Omental fat pad (tissue), 4 donors: ENCODE measurements around the gene GPC6. TPM values are rescaled to one million over a fixed set of nuclear protein-coding genes. Genes with fewer than 3 reads are reported as not detected.

Experiments
- ATAC-seq: fragments of 150-250 bp; one replicate; pipeline ENCODE4 v1.9.1; 2016; ENCODE audit warnings: mild to moderate bottlenecking, moderate library complexity; ENCODE audit not compliant: low FRiP score
- DNase-seq: peaks from one replicate; pipeline ENCODE4 v3.0.0-alpha.2; 2019; ENCODE audit warnings: low spot score
- total RNA-seq, 4 donors: library from RNA; depleted of rRNA; stranded (reverse); fragments of >200 nt; gene quantifications; one replicate each; pipeline ENCODE4 v1.1.0, GENCODE V29; 2016
- TF ChIP-seq, protein P1 (sequence below), 3 donors: fragments of 450-650 bp; IDR thresholded peaks; one replicate each; pipeline ENCODE4 v1.5.1; 2016 to 2017; ENCODE audit warnings: antibody characterized with exemption in 3 of 3, mild to moderate bottlenecking in 3 of 3, moderate library complexity in 2 of 3

The GPC6 gene
- total RNA-seq, 4 donors from 2014 or later = 9.2 to 24.4 (median 16.4) TPM

DNA sequence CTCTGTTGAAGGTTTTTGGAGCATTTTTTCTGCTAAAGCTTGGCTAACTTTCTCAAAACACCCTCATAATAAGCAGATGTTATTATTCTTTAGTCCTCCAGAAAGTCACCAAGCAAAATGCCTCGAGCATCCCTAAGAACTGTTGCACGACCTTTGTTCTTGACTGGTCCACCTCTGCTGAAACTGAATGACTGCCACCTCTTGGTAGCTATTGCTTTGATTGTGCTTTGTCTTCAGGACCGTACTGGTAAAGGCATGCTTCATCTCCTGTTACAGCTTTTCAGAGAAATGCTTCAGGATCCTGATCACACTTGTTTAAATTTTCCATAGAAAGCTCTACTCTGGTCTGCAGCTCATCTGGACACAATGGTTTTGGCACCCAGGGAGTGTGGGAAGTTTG, 998.1 kb downstream of the GPC6 start:
- ATAC-seq = no peak
- TF ChIP-seq, protein P1, sequence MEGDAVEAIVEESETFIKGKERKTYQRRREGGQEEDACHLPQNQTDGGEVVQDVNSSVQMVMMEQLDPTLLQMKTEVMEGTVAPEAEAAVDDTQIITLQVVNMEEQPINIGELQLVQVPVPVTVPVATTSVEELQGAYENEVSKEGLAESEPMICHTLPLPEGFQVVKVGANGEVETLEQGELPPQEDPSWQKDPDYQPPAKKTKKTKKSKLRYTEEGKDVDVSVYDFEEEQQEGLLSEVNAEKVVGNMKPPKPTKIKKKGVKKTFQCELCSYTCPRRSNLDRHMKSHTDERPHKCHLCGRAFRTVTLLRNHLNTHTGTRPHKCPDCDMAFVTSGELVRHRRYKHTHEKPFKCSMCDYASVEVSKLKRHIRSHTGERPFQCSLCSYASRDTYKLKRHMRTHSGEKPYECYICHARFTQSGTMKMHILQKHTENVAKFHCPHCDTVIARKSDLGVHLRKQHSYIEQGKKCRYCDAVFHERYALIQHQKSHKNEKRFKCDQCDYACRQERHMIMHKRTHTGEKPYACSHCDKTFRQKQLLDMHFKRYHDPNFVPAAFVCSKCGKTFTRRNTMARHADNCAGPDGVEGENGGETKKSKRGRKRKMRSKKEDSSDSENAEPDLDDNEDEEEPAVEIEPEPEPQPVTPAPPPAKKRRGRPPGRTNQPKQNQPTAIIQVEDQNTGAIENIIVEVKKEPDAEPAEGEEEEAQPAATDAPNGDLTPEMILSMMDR (IDR thresholded peaks at IDR 0.05) = no peak
- no peak for DNase-seq

DNA sequence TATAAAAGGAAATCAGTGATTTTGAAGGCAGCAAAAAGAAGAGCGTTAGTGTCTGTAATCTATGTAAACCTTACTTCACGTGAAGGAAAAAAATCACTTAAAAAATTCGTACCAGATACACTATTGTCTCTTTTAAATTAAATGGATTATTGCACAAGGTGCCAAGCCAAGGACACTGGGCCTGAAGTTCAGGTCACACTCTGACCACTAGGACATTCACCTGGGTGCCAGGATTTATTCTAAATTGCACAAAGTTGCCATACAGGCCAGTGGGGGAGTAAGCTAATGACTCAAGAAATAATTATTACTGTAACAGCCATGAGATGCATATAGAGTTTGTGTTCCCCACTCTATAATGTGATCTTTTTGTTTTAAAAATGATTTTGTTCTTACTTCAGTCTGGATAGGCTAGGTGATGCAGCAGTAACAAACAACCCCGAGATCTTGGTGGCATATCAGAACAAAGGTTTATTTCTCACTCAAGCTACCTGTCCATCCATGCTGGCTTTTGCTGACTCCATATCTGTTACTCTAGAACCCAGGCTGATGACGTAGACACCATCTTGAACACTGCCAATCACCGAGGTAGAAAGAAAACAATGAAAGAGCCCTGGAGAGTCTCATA, 1000.8 kb downstream of the GPC6 start:
- ATAC-seq (no peak), DNase-seq (no peak)
- TF ChIP-seq, protein P1 (IDR thresholded peaks at IDR 0.05) = no peak

GRCh38 chr13:94228763-94229162, 1002.2 kb downstream of the GPC6 start:
- no peak for DNase-seq
- ATAC-seq = no peak

GRCh38 chr13:94232161-94232950, 1005.7 kb downstream of the GPC6 start:
- no peak for DNase-seq
- TF ChIP-seq, protein P1 (IDR thresholded peaks at IDR 0.05) = no peak
- ATAC-seq = no peak

More at GRCh38 chr13:94228763-94229162, 1002.2 kb downstream of the GPC6 start:
- TF ChIP-seq, protein P1 (IDR thresholded peaks at IDR 0.05) = no peak

GRCh38 chr13:94232956-94233355, 1006.3 kb downstream of the GPC6 start:
- ATAC-seq (no peak), DNase-seq (no peak)
- TF ChIP-seq, protein P1 (IDR thresholded peaks at IDR 0.05) = no peak

GRCh38 chr13:94233401-94233800, 1006.8 kb downstream of the GPC6 start:
- peak; percentile 74 for ATAC-seq
- TF ChIP-seq, protein P1 (IDR thresholded peaks at IDR 0.05) = no peak

More at GRCh38 chr13:94233401-94233800, 1006.8 kb downstream of the GPC6 start:
- peak; percentile 27 for DNase-seq
